ENCODE results near the gene C20orf144.
"Not testable (repeated sequence)": the region's sequence is repeated elsewhere in the genome, so short reads cannot be mapped to it uniquely, and the experiment has no call there.

DNA sequence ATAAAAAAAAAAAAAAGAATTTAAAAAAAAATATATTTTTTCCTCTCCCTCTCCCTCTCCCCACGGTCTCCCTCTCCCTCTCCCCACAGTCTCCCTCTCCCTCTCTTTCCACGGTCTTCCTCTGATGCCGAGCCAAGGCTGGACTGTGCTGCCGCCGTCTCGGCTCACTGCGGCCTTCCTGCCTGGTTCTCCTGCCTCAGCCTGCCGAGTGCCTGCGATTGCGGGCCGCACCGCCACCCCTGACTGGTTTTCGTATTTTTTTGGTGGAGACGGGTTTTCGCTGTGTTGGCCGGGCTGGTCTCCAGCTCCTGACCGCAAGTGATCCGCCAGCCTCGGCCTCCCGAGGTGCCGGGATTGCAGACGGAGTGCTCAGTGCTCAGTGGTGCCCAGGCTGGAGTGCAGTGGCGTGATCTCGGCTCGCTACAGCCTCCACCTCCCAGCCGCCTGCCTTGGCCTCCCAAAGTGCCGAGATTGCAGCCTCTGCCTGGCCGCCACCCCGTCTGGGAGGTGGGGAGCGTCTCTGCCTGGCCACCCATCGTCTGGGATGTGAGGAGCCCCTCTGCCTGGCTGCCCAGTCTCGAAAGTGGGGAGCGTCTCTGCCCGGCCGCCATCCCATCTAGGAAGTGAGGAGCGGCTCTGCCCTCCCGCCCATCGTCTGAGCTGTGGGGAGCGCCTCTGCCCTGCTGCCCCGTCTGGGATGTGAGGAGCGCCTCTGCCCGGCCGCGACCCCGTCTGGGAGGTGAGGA lies 38.7 kb downstream of the C20orf144 start:
- not testable (repeated sequence) for TF ChIP-seq EZH2 (IDR thresholded peaks at IDR 0.05; ENCODE audit: borderline replicate concordance, low read length)
- TF ChIP-seq, protein P1, sequence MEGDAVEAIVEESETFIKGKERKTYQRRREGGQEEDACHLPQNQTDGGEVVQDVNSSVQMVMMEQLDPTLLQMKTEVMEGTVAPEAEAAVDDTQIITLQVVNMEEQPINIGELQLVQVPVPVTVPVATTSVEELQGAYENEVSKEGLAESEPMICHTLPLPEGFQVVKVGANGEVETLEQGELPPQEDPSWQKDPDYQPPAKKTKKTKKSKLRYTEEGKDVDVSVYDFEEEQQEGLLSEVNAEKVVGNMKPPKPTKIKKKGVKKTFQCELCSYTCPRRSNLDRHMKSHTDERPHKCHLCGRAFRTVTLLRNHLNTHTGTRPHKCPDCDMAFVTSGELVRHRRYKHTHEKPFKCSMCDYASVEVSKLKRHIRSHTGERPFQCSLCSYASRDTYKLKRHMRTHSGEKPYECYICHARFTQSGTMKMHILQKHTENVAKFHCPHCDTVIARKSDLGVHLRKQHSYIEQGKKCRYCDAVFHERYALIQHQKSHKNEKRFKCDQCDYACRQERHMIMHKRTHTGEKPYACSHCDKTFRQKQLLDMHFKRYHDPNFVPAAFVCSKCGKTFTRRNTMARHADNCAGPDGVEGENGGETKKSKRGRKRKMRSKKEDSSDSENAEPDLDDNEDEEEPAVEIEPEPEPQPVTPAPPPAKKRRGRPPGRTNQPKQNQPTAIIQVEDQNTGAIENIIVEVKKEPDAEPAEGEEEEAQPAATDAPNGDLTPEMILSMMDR (conservative IDR thresholded peaks at IDR 0.05 in 1 of 2, IDR thresholded peaks at IDR 0.05 in 1 of 2; ENCODE audit: extremely low read depth in 1 of 2, insufficient read depth in 1 of 2, low read depth in 1 of 2, low read length in 2 of 2), result not testable (repeated sequence)

All from mammary epithelial cell (primary cell).